K562 (cell line): ENCODE measurements around the gene LSM14B. TPM values are rescaled to one million over a fixed set of nuclear protein-coding genes. Genes with fewer than 3 reads are reported as not detected.
A peak's percentile ranks its signal among the peaks of the same experiment; 100 is the strongest.

Experiments
- ATAC-seq: fragments of 200-7000 bp; cut with Tn5 transposase; 3 replicates; pipeline ENCODE4 v1.9.1; 2020; ENCODE audit warnings: moderate library complexity
- BruUV-seq: library from RNA; stranded (reverse); fragments of 400-500 nt; replicated peaks from 2 replicates; lab custom pipeline; 2021; lab: Mats Ljungman, UMichigan
- CTCF ChIA-PET: fragments of 300-600 bp; formaldehyde crosslinking; extraction: SDS; loops from one replicate; lab custom pipeline; 2021; ENCODE audit warnings: low intra/inter-chr PET ratio; lab: Yijun Ruan, JAX
- POLR2A ChIA-PET: fragments of 300-600, 350-650 bp; sonication (Branson Sonifier 250); formaldehyde crosslinking; extraction: SDS; loops from one replicate; lab custom pipeline; 2021; ENCODE audit warnings: antibody characterized with exemption, inconsistent platforms; lab: Yijun Ruan, JAX
- DNase-seq, 4 experiments: peaks; one replicate each; pipeline versions ENCODE4 v3.0.0 to v3.0.0-alpha.2; 2011 to 2018; ENCODE audit warnings: low spot score in 3 of 4, mixed read lengths in 3 of 4; ENCODE audit errors: extremely low read depth in 1 of 4
- FAIRE-seq: peaks from 2 replicates; lab custom pipeline; 2011; peaks lifted over from hg19 to GRCh38; lab: Jason Lieb, UNC
- H2AFZ ChIP-seq: 2 replicates; pipeline ENCODE4 v1.6.0; 2011; ENCODE audit warnings: low read depth, low read length, control low read depth, inconsistent platforms
- H3K27ac ChIP-seq: fragments of 200-600 bp; 3 replicates; pipeline ENCODE4 v1.8.0; 2011; ENCODE audit warnings: low read depth, mild to moderate bottlenecking, control low read depth, inconsistent platforms, low read length, moderate library complexity, mixed read lengths; ENCODE audit errors: extremely low read depth
- H3K27me3 ChIP-seq, 2 experiments: fragments of 300-600 bp in 1 of 2; 2 replicates in 1 of 2; 3 replicates in 1 of 2; pipeline versions ENCODE4 v1.6.0 to v1.8.0; 2011; ENCODE audit warnings: inconsistent platforms in 2 of 2, low read length in 2 of 2, mild to moderate bottlenecking in 1 of 2, mixed read lengths in 1 of 2, moderate library complexity in 1 of 2; ENCODE audit not compliant: control insufficient read depth in 2 of 2, insufficient read depth in 2 of 2
- H3K36me3 ChIP-seq: fragments of 300-600 bp; 3 replicates; pipeline ENCODE4 v1.8.0; 2011; ENCODE audit warnings: mild to moderate bottlenecking, low read length, inconsistent platforms; ENCODE audit not compliant: control insufficient read depth, insufficient read depth
- H3K4me1 ChIP-seq, 2 experiments: fragments of 200-600 bp in 1 of 2; replicated peaks in 1 of 2; 2 replicates in 1 of 2; 3 replicates in 1 of 2; pipeline versions ENCODE4 v1.5.1 to v1.8.0; 2011; ENCODE audit warnings: inconsistent platforms in 2 of 2, low read length in 2 of 2, mild to moderate bottlenecking in 1 of 2, mixed read lengths in 1 of 2, moderate library complexity in 1 of 2; ENCODE audit not compliant: control insufficient read depth in 2 of 2, insufficient read depth in 2 of 2
- H3K4me2 ChIP-seq: 2 replicates; pipeline ENCODE4 v1.6.1; 2011; ENCODE audit warnings: low read length, control low read depth, inconsistent platforms, mixed read lengths; ENCODE audit not compliant: insufficient read depth
- H3K4me3 ChIP-seq: fragments of 200-600 bp; sonication (generic), shearing (Covaris generic); 2 replicates; pipeline ENCODE4 v1.5.1; 2016; ENCODE audit warnings: control low read depth, inconsistent platforms
- H3K79me2 ChIP-seq: fragments of 200-600 bp; 3 replicates; pipeline ENCODE4 v1.8.0; 2011; ENCODE audit warnings: low read length, inconsistent platforms; ENCODE audit not compliant: control insufficient read depth, insufficient read depth
- H3K9ac ChIP-seq, 2 experiments: 2 replicates each; pipeline versions ENCODE4 v1.6.0 to v1.6.1; 2011; ENCODE audit warnings: low read depth in 2 of 2, low read length in 2 of 2, control low read depth in 1 of 2, inconsistent platforms in 1 of 2, mild to moderate bottlenecking in 1 of 2, mixed read lengths in 1 of 2; ENCODE audit not compliant: insufficient read depth in 1 of 2
- H3K9me1 ChIP-seq: one replicate; pipeline ENCODE4 v1.6.0; 2011; ENCODE audit warnings: inconsistent platforms, mild to moderate bottlenecking, low read length, moderate library complexity; ENCODE audit not compliant: control insufficient read depth, insufficient read depth
- H3K9me3 ChIP-seq: replicated peaks from 2 replicates; pipeline ENCODE4 v1.5.1; 2011; ENCODE audit warnings: low read depth, low read length, inconsistent platforms; ENCODE audit not compliant: control insufficient read depth, insufficient read depth
- H4K20me1 ChIP-seq: replicated peaks from 2 replicates; pipeline ENCODE4 v1.6.1; 2011; ENCODE audit warnings: low read length, inconsistent platforms, mixed read lengths; ENCODE audit not compliant: control insufficient read depth, insufficient read depth
- DACH1 ChIP-seq: fragments of 450-650 bp; IDR thresholded peaks from 2 replicates; pipeline ENCODE4 v1.6.1; 2018; ENCODE audit not compliant: partially characterized antibody
- E4F1 ChIP-seq: fragments of 250-450 bp; sonication (Bioruptor Pico); IDR thresholded peaks from 2 replicates; pipeline ENCODE4 v1.5.0; 2021; ENCODE audit warnings: mild to moderate bottlenecking, borderline replicate concordance
- MIER1 ChIP-seq: fragments of 450-650 bp; IDR thresholded peaks from 2 replicates; pipeline ENCODE4 v1.6.1; 2016; ENCODE audit warnings: antibody characterized with exemption, mild to moderate bottlenecking, low read depth
- NFE2L1 ChIP-seq: fragments of 450-650 bp; IDR thresholded peaks from 2 replicates; pipeline ENCODE4 v1.6.1; 2016; ENCODE audit warnings: missing genetic modification characterization, low read depth, mild to moderate bottlenecking, missing compliant biosample characterization, moderate library complexity, borderline replicate concordance
- NR0B1 ChIP-seq: fragments of 450-650 bp; IDR thresholded peaks from one replicate; pipeline ENCODE4 v1.6.1; 2018; ENCODE audit warnings: mild to moderate bottlenecking, moderate library complexity; ENCODE audit not compliant: partially characterized antibody
- SETDB1 ChIP-seq: IDR thresholded peaks from one replicate; pipeline ENCODE4 v1.6.1; 2012; ENCODE audit warnings: low read length, control low read depth, inconsistent platforms
- ZBTB33 ChIP-seq: sonication (generic); formaldehyde crosslinking; IDR thresholded peaks from 2 replicates; pipeline ENCODE4 v1.8.1; 2023; ENCODE audit warnings: mild to moderate bottlenecking, missing genetic modification reagents
- ZFP36 ChIP-seq: fragments of 150-350 bp; IDR thresholded peaks from 2 replicates; pipeline ENCODE4 v1.6.1; 2018; ENCODE audit warnings: low read length, low read depth; ENCODE audit not compliant: partially characterized antibody
- ZNF217 ChIP-seq: sonication (generic); formaldehyde crosslinking; IDR thresholded peaks from 2 replicates; pipeline ENCODE4 v1.8.0; 2022; ENCODE audit warnings: mild to moderate bottlenecking, missing genetic modification reagents
- ZNF408 ChIP-seq: fragments of 250-450 bp; sonication (Bioruptor Pico); IDR thresholded peaks from 2 replicates; pipeline ENCODE4 v1.4.0; 2020; ENCODE audit warnings: low read depth, mild to moderate bottlenecking, moderate library complexity
- WGBS: fragments of 100-300 bp; shearing (Covaris generic); methylation state at CpG from one replicate; pipeline ENCODE4 v1.1.6; 2016; ENCODE audit warnings: low coverage, mixed read lengths; ENCODE audit not compliant: insufficient coverage; ENCODE audit errors: missing lambda C conversion rate; 5-methylcytosine and 5-hydroxymethylcytosine counted together
- in situ Hi-C: fragments of 300-500 bp; cut with MboI; formaldehyde crosslinking; loops from 4 replicates; pipeline ENCODE4 v1.15.0; 2018; ENCODE audit warnings: inconsistent platforms, mixed read lengths
- intact Hi-C: fragments of 100-400 bp; cut with micrococcal nuclease; formaldehyde crosslinking; loops from 2 replicates; pipeline ENCODE4 v1.14.2; 2022
- polyA plus RNA-seq, 8 experiments: library from polyadenylated mRNA; depleted of rRNA in 4 of 8; stranded (reverse) in 5 of 8; unstranded in 3 of 8; fragments of >200 nt; fragmentation: Nextera tagmentation in 2 of 8; fragmentation: Illumina TruSeq in 1 of 8; extraction: Ambion mirVana in 2 of 8; extraction: Trizol in 1 of 8; gene quantifications; 2 replicates each; pipeline versions ENCODE4 v1.2.1 to v1.2.3, GENCODE V29; 2011 to 2014; ENCODE audit warnings: inconsistent platforms in 1 of 8, missing spikeins in 1 of 8
- total RNA-seq, 7 experiments: library from RNA; depleted of rRNA in 6 of 7; stranded (reverse); fragments of >200 nt in 6 of 7; fragmentation: Illumina TruSeq in 2 of 7; extraction: Trizol in 2 of 7; gene quantifications; 2 replicates each; pipeline versions ENCODE4 v1.2.1 to v1.2.3, GENCODE V29; 2011 to 2021; ENCODE audit warnings: low replicate concordance in 1 of 7
- TF ChIP-seq, protein P1 (sequence below): fragments of 450-650 bp; formaldehyde crosslinking; IDR thresholded peaks from 2 replicates; pipeline ENCODE4 v1.4.0; 2022; ENCODE audit warnings: missing genetic modification characterization
- TF ChIP-seq, protein P2 (sequence below): sonication (generic); formaldehyde crosslinking; IDR thresholded peaks from 2 replicates; pipeline ENCODE4 v1.5.0; 2020; ENCODE audit warnings: missing genetic modification reagents

Gene LSM14B
- total and polyA plus RNA-seq, 9 of the 15 experiments (the other 6 are each of a cell fraction or from before 2014, with no cell fraction given), result 0.66 to 36.0 (median 20.2) TPM

- no peak for FAIRE-seq
- TF ChIP-seq ZBTB33 (CRISPR knock-in tag) (no peak), ZNF408 (CRISPR knock-in tag) (no peak), E4F1 (CRISPR knock-in tag) (no peak), NR0B1 (no peak), ZFP36 (peak; percentile 89), MIER1 (no peak), ZNF217 (CRISPR knock-in tag) (no peak), NFE2L1 (tag) (no peak), SETDB1 (no peak), DACH1 (no peak)
- TF ChIP-seq, protein P1, sequence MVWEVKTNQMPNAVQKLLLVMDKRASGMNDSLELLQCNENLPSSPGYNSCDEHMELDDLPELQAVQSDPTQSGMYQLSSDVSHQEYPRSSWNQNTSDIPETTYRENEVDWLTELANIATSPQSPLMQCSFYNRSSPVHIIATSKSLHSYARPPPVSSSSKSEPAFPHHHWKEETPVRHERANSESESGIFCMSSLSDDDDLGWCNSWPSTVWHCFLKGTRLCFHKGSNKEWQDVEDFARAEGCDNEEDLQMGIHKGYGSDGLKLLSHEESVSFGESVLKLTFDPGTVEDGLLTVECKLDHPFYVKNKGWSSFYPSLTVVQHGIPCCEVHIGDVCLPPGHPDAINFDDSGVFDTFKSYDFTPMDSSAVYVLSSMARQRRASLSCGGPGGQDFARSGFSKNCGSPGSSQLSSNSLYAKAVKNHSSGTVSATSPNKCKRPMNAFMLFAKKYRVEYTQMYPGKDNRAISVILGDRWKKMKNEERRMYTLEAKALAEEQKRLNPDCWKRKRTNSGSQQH (CRISPR knock-in tag), result no peak
- TF ChIP-seq, protein P2, sequence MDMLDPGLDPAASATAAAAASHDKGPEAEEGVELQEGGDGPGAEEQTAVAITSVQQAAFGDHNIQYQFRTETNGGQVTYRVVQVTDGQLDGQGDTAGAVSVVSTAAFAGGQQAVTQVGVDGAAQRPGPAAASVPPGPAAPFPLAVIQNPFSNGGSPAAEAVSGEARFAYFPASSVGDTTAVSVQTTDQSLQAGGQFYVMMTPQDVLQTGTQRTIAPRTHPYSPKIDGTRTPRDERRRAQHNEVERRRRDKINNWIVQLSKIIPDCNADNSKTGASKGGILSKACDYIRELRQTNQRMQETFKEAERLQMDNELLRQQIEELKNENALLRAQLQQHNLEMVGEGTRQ (CRISPR knock-in tag), result peak; percentile 28; the same call in 1 of the 2 replicates
Measured at GRCh38 chr20:62104791-62105345, 17.4 kb upstream of the LSM14B start.

More at GRCh38 chr20:62104791-62105345, 17.4 kb upstream of the LSM14B start:
- intact Hi-C loops, result no loop called here
- peaks cover 23 to 52% of the 10 kb centered on the region in 2 experiments for H3K27me3 ChIP-seq
- in situ Hi-C loops, result no loop called here
- no peaks in the 10 kb centered on the region for H3K36me3 ChIP-seq
- H3K9me1 ChIP-seq, result no peaks in the 10 kb centered on the region
- DNase-seq, result no peak
- ChIA-PET CTCF (no interaction called here), POLR2A (no interaction called here)
- BruUV-seq, result no TSS peak
- no peaks in the 10 kb centered on the region for H4K20me1 ChIP-seq
- WGBS, result 0% methylated on average over 3 of the region's 7 CpGs
- H3K4me2 ChIP-seq, result no peak overlapping the region
- peaks cover 0 to 17% of the 10 kb centered on the region in 2 experiments; a peak in 3 of 5 replicates for H3K4me1 ChIP-seq
- H3K79me2 ChIP-seq, result no peaks in the 10 kb centered on the region
- no peak overlapping the region for H3K27ac ChIP-seq
- H3K9me3 ChIP-seq, result peaks cover 5% of the 10 kb centered on the region
- H2AFZ ChIP-seq, result no peak overlapping the region
- no peak for ATAC-seq
- no peak overlapping the region for H3K9ac ChIP-seq
- no peak overlapping the region for H3K4me3 ChIP-seq
